Measurements from ENCODE around the gene ECM1. TPM values are rescaled to one million over a fixed set of nuclear protein-coding genes. Genes with fewer than 3 reads are reported as not detected.

Gene ECM1
- total RNA-seq, 1 donor from 2014 or later: 10.8 TPM

- no peak for DNase-seq (ENCODE audit: low spot score)
Observed at GRCh38 chr1:150545486-150546032, 37.6 kb downstream of the ECM1 start.

- no peak for DNase-seq (ENCODE audit: low spot score)
Observed at GRCh38 chr1:150546294-150546937, 38.5 kb downstream of the ECM1 start.

- DNase-seq (ENCODE audit: low spot score): no peak
Observed at GRCh38 chr1:150548324-150548631, 40.4 kb downstream of the ECM1 start.

GRCh38 chr1:150548632-150549495 lies 41.0 kb downstream of the ECM1 start, which contains the start of gene ADAMTSL4:
ADAMTSL4 (plus strand) TSS chr1:150549408; CDS start chr1:150552289, 2,881 bp downstream.
- DNase-seq (ENCODE audit: low spot score): no peak

GRCh38 chr1:150549496-150550221 lies 41.8 kb downstream of the ECM1 start:
- DNase-seq (ENCODE audit: low spot score): no peak

- no peak for DNase-seq (ENCODE audit: low spot score)
Observed at GRCh38 chr1:150550222-150551050, 42.5 kb downstream of the ECM1 start.

- no peak for DNase-seq (ENCODE audit: low spot score)
Observed at GRCh38 chr1:150551051-150551783, 43.3 kb downstream of the ECM1 start.

- DNase-seq (ENCODE audit: low spot score): no peak
Observed at GRCh38 chr1:150551784-150552127, 43.8 kb downstream of the ECM1 start.

GRCh38 chr1:150552128-150552910 lies 44.4 kb downstream of the ECM1 start:
- DNase-seq (ENCODE audit: low spot score): peak; percentile 91

- no peak for DNase-seq (ENCODE audit: low spot score)
Observed at GRCh38 chr1:150552911-150553289, 45.0 kb downstream of the ECM1 start.

GRCh38 chr1:150553392-150554085 lies 45.6 kb downstream of the ECM1 start:
- DNase-seq (ENCODE audit: low spot score): no peak

- DNase-seq (ENCODE audit: low spot score): no peak
Observed at GRCh38 chr1:150554086-150554452, 46.2 kb downstream of the ECM1 start.

- no peak for DNase-seq (ENCODE audit: low spot score)
Observed at GRCh38 chr1:150555198-150555970, 47.5 kb downstream of the ECM1 start.

GRCh38 chr1:150555971-150556865 lies 48.3 kb downstream of the ECM1 start:
- no peak for DNase-seq (ENCODE audit: low spot score)

- DNase-seq (ENCODE audit: low spot score): no peak
Observed at GRCh38 chr1:150557065-150557600, 49.2 kb downstream of the ECM1 start.

- no peak for DNase-seq (ENCODE audit: low spot score)
Observed at GRCh38 chr1:150557813-150558212, 49.9 kb downstream of the ECM1 start.

- no peak for DNase-seq (ENCODE audit: low spot score)
Observed at GRCh38 chr1:150558303-150558704, 50.4 kb downstream of the ECM1 start.

All from ureter (tissue), 1 donor.